GM12892 (cell line): ENCODE results near the gene ASIP.

Experiments
- POLR2A ChIP-seq: IDR thresholded peaks from 2 replicates; pipeline ENCODE4 v1.6.1; 2011; ENCODE audit warnings: low read depth, low read length, control low read depth
- POLR2AphosphoS5 ChIP-seq: IDR thresholded peaks from 2 replicates; pipeline ENCODE4 v1.6.1; 2011; ENCODE audit warnings: low read depth, low read length, control low read depth

GRCh38 chr20:34293589-34293988, 52.4 kb downstream of the ASIP start:
- no peak for TF ChIP-seq POLR2AphosphoS5
- no peak for TF ChIP-seq POLR2A
